ENCODE results near the gene MASP2.
"Not testable (repeated sequence)": the region's sequence is repeated elsewhere in the genome, so short reads cannot be mapped to it uniquely, and the experiment has no call there.

MASP2 gene

GRCh38 chr1:10992004-10992403 lies 55.0 kb downstream of the MASP2 start:
- H2AFZ ChIP-seq (ENCODE audit: insufficient read depth, low read length, poor library complexity); H3K14ac ChIP-seq (ENCODE audit: low read length): not testable (repeated sequence)

GRCh38 chr1:10990828-10991227 lies 56.2 kb downstream of the MASP2 start:
- Histone ChIP-seq H3K27ac (ENCODE audit: low read depth, low read length) (no peak overlapping the region), H3K27me3 (ENCODE audit: insufficient read depth, low read length) (no peaks in the 10 kb centered on the region), H2BK5ac (ENCODE audit: low read depth, low read length, poor library complexity) (no peak overlapping the region), H2AFZ (ENCODE audit: insufficient read depth, low read length, poor library complexity) (no peak overlapping the region), H3K4me1 (ENCODE audit: control insufficient read depth in 1 of 2, insufficient read depth in 2 of 2, low read length in 2 of 2) (no peaks in the 10 kb centered on the region), H4K91ac (ENCODE audit: low read depth, low read length) (no peak overlapping the region), H3K9ac (ENCODE audit: low read length) (no peak overlapping the region), H4K8ac (ENCODE audit: low read depth, low read length) (no peak overlapping the region), H2AK5ac (ENCODE audit: low read length) (no peak overlapping the region), H2BK120ac (ENCODE audit: insufficient read depth, low read length, poor library complexity) (no peak overlapping the region), H3K36me3 (ENCODE audit: control insufficient read depth in 1 of 2, insufficient read depth in 2 of 2, low read length in 2 of 2) (no peaks in the 10 kb centered on the region), H4K12ac (ENCODE audit: low read depth, low read length) (no peak overlapping the region), H3K4me3 (ENCODE audit: low read depth, low read length) (no peak overlapping the region), H3K4ac (ENCODE audit: low read depth, low read length) (no peak overlapping the region), H3K79me2 (ENCODE audit: control insufficient read depth, insufficient read depth, low read length, poor library complexity) (no peaks in the 10 kb centered on the region), H2BK12ac (ENCODE audit: low read length) (no peak overlapping the region), H3K4me2 (ENCODE audit: low read length) (no peak overlapping the region), H3K79me1 (ENCODE audit: low read length) (no peaks in the 10 kb centered on the region), H3K18ac (ENCODE audit: low read length) (no peak overlapping the region), H3K9me3 (ENCODE audit: insufficient read depth, low read depth, low read length) (peaks cover 2% of the 10 kb centered on the region), H3K23ac (ENCODE audit: low read length) (no peak overlapping the region), H3K14ac (ENCODE audit: low read length) (no peak overlapping the region)
- DNase-seq: no peak
- no CpG with 5 or more reads among the region's 7 CpGs for WGBS (ENCODE audit: extremely low coverage, insufficient coverage, insufficient read length)

More at GRCh38 chr1:10992004-10992403, 55.0 kb downstream of the MASP2 start:
- not testable (repeated sequence) for H3K4me1 ChIP-seq (ENCODE audit: control insufficient read depth in 1 of 2, insufficient read depth in 2 of 2, low read length in 2 of 2); H2AK5ac ChIP-seq (ENCODE audit: low read length); H4K8ac ChIP-seq (ENCODE audit: low read depth, low read length); H3K27me3 ChIP-seq (ENCODE audit: insufficient read depth, low read length); H3K79me1 ChIP-seq (ENCODE audit: low read length); H3K4me2 ChIP-seq (ENCODE audit: low read length); H2BK5ac ChIP-seq (ENCODE audit: low read depth, low read length, poor library complexity); H3K27ac ChIP-seq (ENCODE audit: low read depth, low read length); H2BK120ac ChIP-seq (ENCODE audit: insufficient read depth, low read length, poor library complexity); H2BK12ac ChIP-seq (ENCODE audit: low read length); H3K79me2 ChIP-seq (ENCODE audit: control insufficient read depth, insufficient read depth, low read length, poor library complexity); H3K23ac ChIP-seq (ENCODE audit: low read length); DNase-seq; H3K18ac ChIP-seq (ENCODE audit: low read length); H3K4ac ChIP-seq (ENCODE audit: low read depth, low read length); H3K9me3 ChIP-seq (ENCODE audit: insufficient read depth, low read depth, low read length); H3K4me3 ChIP-seq (ENCODE audit: low read depth, low read length); H4K91ac ChIP-seq (ENCODE audit: low read depth, low read length); H3K36me3 ChIP-seq (ENCODE audit: control insufficient read depth in 1 of 2, insufficient read depth in 2 of 2, low read length in 2 of 2); H4K12ac ChIP-seq (ENCODE audit: low read depth, low read length); H3K9ac ChIP-seq (ENCODE audit: low read length)
- no CpG with 5 or more reads among the region's 2 CpGs for WGBS (ENCODE audit: extremely low coverage, insufficient coverage, insufficient read length)

- not testable (repeated sequence) for H4K12ac ChIP-seq (ENCODE audit: low read depth, low read length); H3K4me3 ChIP-seq (ENCODE audit: low read depth, low read length); H2BK5ac ChIP-seq (ENCODE audit: low read depth, low read length, poor library complexity); H2AFZ ChIP-seq (ENCODE audit: insufficient read depth, low read length, poor library complexity); H3K4me1 ChIP-seq (ENCODE audit: control insufficient read depth in 1 of 2, insufficient read depth in 2 of 2, low read length in 2 of 2); H3K9ac ChIP-seq (ENCODE audit: low read length); H3K23ac ChIP-seq (ENCODE audit: low read length); H3K27me3 ChIP-seq (ENCODE audit: insufficient read depth, low read length); H4K91ac ChIP-seq (ENCODE audit: low read depth, low read length); DNase-seq; H2AK5ac ChIP-seq (ENCODE audit: low read length); H3K79me2 ChIP-seq (ENCODE audit: control insufficient read depth, insufficient read depth, low read length, poor library complexity); H3K36me3 ChIP-seq (ENCODE audit: control insufficient read depth in 1 of 2, insufficient read depth in 2 of 2, low read length in 2 of 2); H2BK12ac ChIP-seq (ENCODE audit: low read length); H3K9me3 ChIP-seq (ENCODE audit: insufficient read depth, low read depth, low read length); H3K4me2 ChIP-seq (ENCODE audit: low read length); H2BK120ac ChIP-seq (ENCODE audit: insufficient read depth, low read length, poor library complexity); H3K18ac ChIP-seq (ENCODE audit: low read length); H3K14ac ChIP-seq (ENCODE audit: low read length); H3K4ac ChIP-seq (ENCODE audit: low read depth, low read length); H3K79me1 ChIP-seq (ENCODE audit: low read length); H4K8ac ChIP-seq (ENCODE audit: low read depth, low read length); H3K27ac ChIP-seq (ENCODE audit: low read depth, low read length)
- no CpG with 5 or more reads among the region's 6 CpGs for WGBS (ENCODE audit: extremely low coverage, insufficient coverage, insufficient read length)
Observed at GRCh38 chr1:10989920-10990516, 57.0 kb downstream of the MASP2 start.

- Histone ChIP-seq H2BK12ac (ENCODE audit: low read length) (no peak overlapping the region), H3K4me2 (ENCODE audit: low read length) (no peak overlapping the region), H4K8ac (ENCODE audit: low read depth, low read length) (no peak overlapping the region), H3K9me3 (ENCODE audit: insufficient read depth, low read depth, low read length) (peaks cover 2% of the 10 kb centered on the region), H3K14ac (ENCODE audit: low read length) (no peak overlapping the region), H3K4me1 (ENCODE audit: control insufficient read depth in 1 of 2, insufficient read depth in 2 of 2, low read length in 2 of 2) (no peaks in the 10 kb centered on the region), H3K27ac (ENCODE audit: low read depth, low read length) (no peak overlapping the region), H2BK5ac (ENCODE audit: low read depth, low read length, poor library complexity) (no peak overlapping the region), H2AFZ (ENCODE audit: insufficient read depth, low read length, poor library complexity) (no peak overlapping the region), H3K23ac (ENCODE audit: low read length) (no peak overlapping the region), H3K79me2 (ENCODE audit: control insufficient read depth, insufficient read depth, low read length, poor library complexity) (no peaks in the 10 kb centered on the region), H3K4ac (ENCODE audit: low read depth, low read length) (no peak overlapping the region), H3K18ac (ENCODE audit: low read length) (no peak overlapping the region), H3K9ac (ENCODE audit: low read length) (no peak overlapping the region), H2AK5ac (ENCODE audit: low read length) (no peak overlapping the region), H4K12ac (ENCODE audit: low read depth, low read length) (no peak overlapping the region), H2BK120ac (ENCODE audit: insufficient read depth, low read length, poor library complexity) (no peak overlapping the region), H4K91ac (ENCODE audit: low read depth, low read length) (no peak overlapping the region), H3K4me3 (ENCODE audit: low read depth, low read length) (peak overlapping the region; percentile 7), H3K79me1 (ENCODE audit: low read length) (no peaks in the 10 kb centered on the region), H3K27me3 (ENCODE audit: insufficient read depth, low read length) (no peaks in the 10 kb centered on the region), H3K36me3 (ENCODE audit: control insufficient read depth in 1 of 2, insufficient read depth in 2 of 2, low read length in 2 of 2) (no peaks in the 10 kb centered on the region)
- WGBS (ENCODE audit: extremely low coverage, insufficient coverage, insufficient read length): no CpG with 5 or more reads among the region's 5 CpGs
- no peak for DNase-seq
Observed at GRCh38 chr1:10989095-10989494, 57.9 kb downstream of the MASP2 start.
